IMR-90 (cell line): Measurements from ENCODE around the gene PTGES. TPM values are rescaled to one million over a fixed set of nuclear protein-coding genes. Genes with fewer than 3 reads are reported as not detected.

Source experiments
- ATAC-seq: fragments of 200-7000 bp; cut with Tn5 transposase; 2 replicates; pipeline ENCODE4 v1.9.1; 2020; ENCODE audit warnings: low read depth, mild to moderate bottlenecking, moderate library complexity
- BruUV-seq: library from RNA; stranded (reverse); fragments of 400-500 nt; replicated peaks from 2 replicates; lab custom pipeline; 2021; lab: Mats Ljungman, UMichigan
- CTCF ChIA-PET: fragments of 300-600 bp; formaldehyde crosslinking; extraction: SDS; loops from one replicate; lab custom pipeline; 2021; ENCODE audit warnings: antibody characterized with exemption; lab: Yijun Ruan, JAX
- POLR2A ChIA-PET: fragments of 300-600 bp; sonication (Branson Sonifier 250); formaldehyde crosslinking; loops from one replicate; lab custom pipeline; 2022; ENCODE audit warnings: antibody characterized with exemption; ENCODE audit not compliant: unreplicated experiment; lab: Charles Lee
- DNase-seq: peaks from one replicate; pipeline ENCODE4 v3.0.0; 2013
- H2AFZ ChIP-seq: replicated peaks from 2 replicates; pipeline ENCODE3; 2013; ENCODE audit warnings: low read length, mild to moderate bottlenecking; ENCODE audit not compliant: poor library complexity
- H2AK5ac ChIP-seq: 2 replicates; pipeline ENCODE4 v1.6.1; 2013; ENCODE audit warnings: low read depth, low read length, inconsistent platforms
- H2AK9ac ChIP-seq: replicated peaks from 2 replicates; pipeline ENCODE3; 2013; ENCODE audit warnings: mild to moderate bottlenecking, low read depth, low read length, moderate library complexity; ENCODE audit not compliant: poor library complexity
- H2BK120ac ChIP-seq: 2 replicates; pipeline ENCODE4 v1.6.1; 2013; ENCODE audit warnings: low read depth, low read length, inconsistent platforms
- H2BK15ac ChIP-seq: 3 replicates; pipeline ENCODE4 v1.6.1; 2013; ENCODE audit warnings: low read depth, low read length, inconsistent platforms
- H2BK20ac ChIP-seq: 2 replicates; pipeline ENCODE4 v1.6.1; 2013; ENCODE audit warnings: low read depth, mild to moderate bottlenecking, inconsistent platforms, low read length, moderate library complexity
- H2BK5ac ChIP-seq: 2 replicates; pipeline ENCODE4 v1.6.1; 2013; ENCODE audit warnings: mild to moderate bottlenecking, low read depth, low read length, inconsistent platforms; ENCODE audit not compliant: poor library complexity, severe bottlenecking
- H3K14ac ChIP-seq: replicated peaks from 2 replicates; pipeline ENCODE4 v1.6.1; 2013; ENCODE audit warnings: low read depth, low read length, inconsistent platforms
- H3K18ac ChIP-seq: 2 replicates; pipeline ENCODE4 v1.6.1; 2013; ENCODE audit warnings: low read depth, low read length, control low read depth
- H3K23ac ChIP-seq: 2 replicates; pipeline ENCODE4 v1.6.1; 2013; ENCODE audit warnings: low read depth, low read length, inconsistent platforms
- H3K27ac ChIP-seq: 2 replicates; pipeline ENCODE4 v1.5.1; 2013; ENCODE audit warnings: mild to moderate bottlenecking, control low read depth, low read length; ENCODE audit not compliant: insufficient read depth
- H3K27me3 ChIP-seq: 2 replicates; pipeline ENCODE4 v1.6.1; 2013; ENCODE audit warnings: low read length; ENCODE audit not compliant: control insufficient read depth, insufficient read depth
- H3K36me3 ChIP-seq: 2 replicates; pipeline ENCODE4 v1.6.1; 2013; ENCODE audit warnings: low read length, mixed read lengths; ENCODE audit not compliant: control insufficient read depth, insufficient read depth
- H3K4ac ChIP-seq: 2 replicates; pipeline ENCODE4 v1.6.1; 2013; ENCODE audit warnings: low read depth, low read length, inconsistent platforms
- H3K4me1 ChIP-seq: 2 replicates; pipeline ENCODE4 v1.6.1; 2013; ENCODE audit warnings: low read length, mixed read lengths; ENCODE audit not compliant: control insufficient read depth, insufficient read depth
- H3K4me2 ChIP-seq: 2 replicates; pipeline ENCODE4 v1.6.1; 2013; ENCODE audit warnings: low read depth, mild to moderate bottlenecking, control low read depth, low read length, moderate library complexity
- H3K4me3 ChIP-seq: 2 replicates; pipeline ENCODE4 v1.5.1; 2013; ENCODE audit warnings: low read depth, mild to moderate bottlenecking, control low read depth, low read length, moderate library complexity; ENCODE audit not compliant: insufficient read depth
- H3K56ac ChIP-seq: 2 replicates; pipeline ENCODE4 v1.6.1; 2013; ENCODE audit warnings: low read length, inconsistent platforms; ENCODE audit not compliant: insufficient read depth; ENCODE audit errors: extremely low read depth
- H3K79me1 ChIP-seq, 2 experiments: 2 replicates each; pipeline ENCODE4 v1.6.1; 2013; ENCODE audit warnings: low read length in 2 of 2, inconsistent platforms in 1 of 2, low read depth in 1 of 2
- H3K9ac ChIP-seq: 2 replicates; pipeline ENCODE4 v1.6.1; 2013; ENCODE audit warnings: low read depth, low read length, control low read depth
- H3K9me1 ChIP-seq: 2 replicates; pipeline ENCODE4 v1.6.1; 2013; ENCODE audit warnings: low read length, inconsistent platforms; ENCODE audit not compliant: insufficient read depth
- H3K9me3 ChIP-seq: 2 replicates; pipeline ENCODE4 v1.6.1; 2013; ENCODE audit warnings: low read length; ENCODE audit not compliant: control insufficient read depth, insufficient read depth
- H4K20me1 ChIP-seq: 2 replicates; pipeline ENCODE4 v1.6.1; 2013; ENCODE audit warnings: low read length, inconsistent platforms; ENCODE audit not compliant: insufficient read depth
- H4K5ac ChIP-seq: 2 replicates; pipeline ENCODE4 v1.6.1; 2013; ENCODE audit warnings: mild to moderate bottlenecking, low read depth, low read length, control low read depth
- H4K8ac ChIP-seq, 2 experiments: 2 replicates each; pipeline ENCODE4 v1.6.1; 2013; ENCODE audit warnings: low read depth in 2 of 2, low read length in 2 of 2, control low read depth in 1 of 2, inconsistent platforms in 1 of 2
- H4K91ac ChIP-seq: 2 replicates; pipeline ENCODE4 v1.6.1; 2013; ENCODE audit warnings: low read depth, low read length, inconsistent platforms; ENCODE audit not compliant: insufficient read depth
- BHLHE40 ChIP-seq: fragments of 150-350 bp; IDR thresholded peaks from 2 replicates; pipeline ENCODE4 v1.6.1; 2016; ENCODE audit warnings: mild to moderate bottlenecking, low read depth, low read length
- CEBPB ChIP-seq: IDR thresholded peaks from 2 replicates; pipeline ENCODE4 v1.6.1; 2012; ENCODE audit warnings: low read depth, low read length, improper control_type of control experiment
- CHD1 ChIP-seq: IDR thresholded peaks from 2 replicates; pipeline ENCODE4 v1.6.1; 2012; ENCODE audit warnings: low read depth, low read length, improper control_type of control experiment
- MAFK ChIP-seq: IDR thresholded peaks from 2 replicates; pipeline ENCODE4 v1.6.1; 2012; ENCODE audit warnings: low read depth, low read length, improper control_type of control experiment
- MXI1 ChIP-seq: IDR thresholded peaks from 2 replicates; pipeline ENCODE4 v1.6.1; 2012; ENCODE audit warnings: low read depth, mild to moderate bottlenecking, low read length, moderate library complexity, borderline replicate concordance
- NFE2L2 ChIP-seq: fragments of 150-350 bp; IDR thresholded peaks from 2 replicates; pipeline ENCODE4 v1.6.1; 2016; ENCODE audit warnings: low read depth, mild to moderate bottlenecking, low read length
- RAD21 ChIP-seq: IDR thresholded peaks from 2 replicates; pipeline ENCODE4 v1.6.1; 2012; ENCODE audit warnings: low read length, improper control_type of control experiment
- RCOR1 ChIP-seq: IDR thresholded peaks from 2 replicates; pipeline ENCODE4 v1.6.1; 2012; ENCODE audit warnings: mild to moderate bottlenecking, low read length, improper control_type of control experiment; ENCODE audit not compliant: insufficient replicate concordance
- SMC3 ChIP-seq: fragments of 150-350 bp; IDR thresholded peaks from 2 replicates; pipeline ENCODE4 v1.6.1; 2016; ENCODE audit warnings: low read depth, mild to moderate bottlenecking, antibody characterized with exemption, low read length, moderate library complexity
- WGBS, 2 experiments: methylation state at CpG; one replicate each; pipeline versions ENCODE4 v1.1.5 to v1.1.7; 2013; ENCODE audit warnings: missing lambda C conversion rate in 2 of 2; ENCODE audit not compliant: insufficient read length in 1 of 2; ENCODE audit errors: extremely low coverage in 2 of 2; 5-methylcytosine and 5-hydroxymethylcytosine counted together
- dilution Hi-C: fragments of 300-500 bp; cut with HindIII; formaldehyde crosslinking; loops from one replicate; pipeline ENCODE4 v1.14.3; 2018; ENCODE audit warnings: low sequenced_read_pairs; ENCODE audit not compliant: unreplicated experiment
- in situ Hi-C: fragments of 300-500 bp; cut with MboI; formaldehyde crosslinking; loops from 3 replicates; pipeline ENCODE4 v1.14.3; 2019; ENCODE audit warnings: low sequenced_read_pairs, inconsistent platforms, mixed read lengths
- intact Hi-C: fragments of 100-400 bp; cut with micrococcal nuclease; formaldehyde crosslinking; loops from 2 replicates; pipeline ENCODE4 v1.10.0; 2022
- polyA plus RNA-seq, 3 experiments: library from polyadenylated mRNA; depleted of rRNA; stranded (reverse); fragments of >200 nt; gene quantifications; 2 replicates each; pipeline ENCODE4 v1.2.3, GENCODE V29; 2012; ENCODE audit warnings: low replicate concordance in 1 of 3
- total RNA-seq: library from RNA; depleted of rRNA; stranded (reverse); fragments of >200 nt; gene quantifications from 2 replicates; pipeline ENCODE4 v1.2.3, GENCODE V29; 2012
- TF ChIP-seq, protein P1 (sequence below): fragments of 150-350 bp; IDR thresholded peaks from 2 replicates; pipeline ENCODE4 v1.6.1; 2017; ENCODE audit warnings: mild to moderate bottlenecking, antibody characterized with exemption, low read length, low read depth
- TF ChIP-seq, protein P2 (sequence below): fragments of 150-350 bp; IDR thresholded peaks from 2 replicates; pipeline ENCODE4 v1.6.1; 2016; ENCODE audit warnings: low read depth, mild to moderate bottlenecking, low read length, moderate library complexity, borderline replicate concordance

Gene PTGES
- total and polyA plus RNA-seq, 2 of the 4 experiments (the other 2 are of a cell fraction): 3.2 to 6.3 TPM

DNA sequence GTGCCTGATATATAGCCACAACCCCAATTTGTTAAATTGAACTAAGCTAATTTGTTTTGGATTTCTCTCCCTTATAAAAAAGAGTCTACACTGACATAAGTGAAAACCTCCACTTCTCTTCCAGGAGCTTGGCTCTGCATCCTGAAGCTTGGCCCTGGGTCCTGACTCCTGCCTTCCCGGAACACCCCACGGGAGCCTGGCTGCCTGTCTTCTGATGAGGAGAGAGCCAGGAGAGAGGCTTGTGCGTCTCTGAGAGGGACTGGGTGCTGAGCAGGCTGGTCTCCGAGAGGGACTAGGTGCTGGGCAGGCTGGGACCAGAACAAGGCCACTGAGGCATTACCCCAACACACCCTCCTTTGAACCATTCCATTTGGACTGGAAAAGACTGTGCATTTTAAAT is 6.5 kb upstream of the PTGES start:
- Histone ChIP-seq H2AK9ac (no peak overlapping the region), H3K23ac (no peak overlapping the region), H3K79me1 (no peaks in the 10 kb centered on the region), H4K20me1 (no peaks in the 10 kb centered on the region; the same call in 1 of the 2 replicates), H3K14ac (peak overlapping the region; percentile 25; the same call in 1 of the 2 replicates), H2BK120ac (peak overlapping the region; percentile 32), H4K8ac (no peak overlapping the region), H3K27me3 (0 out of 2 replicates have a peak, but pooled peaks cover 3% of the 10 kb centered on the region), H3K4me3 (no peak overlapping the region), H3K9ac (no peak overlapping the region), H2AFZ (no peak overlapping the region), H3K27ac (no peak overlapping the region), H2BK20ac (no peak overlapping the region), H3K56ac (no peak overlapping the region), H3K36me3 (no peaks in the 10 kb centered on the region), H4K5ac (no peak overlapping the region; the same call in 1 of the 2 replicates), H2BK5ac (no peak overlapping the region), H3K9me3 (no peaks in the 10 kb centered on the region), H3K4me1 (peaks cover 18% of the 10 kb centered on the region), H3K18ac (0 out of 2 replicates have a peak overlapping the region, but pooled peaks have one; percentile 4), H3K4me2 (no peak overlapping the region), H3K9me1 (peaks cover 15% of the 10 kb centered on the region), H4K91ac (peak overlapping the region; percentile 21; the same call in 1 of the 2 replicates), H2AK5ac (peak overlapping the region; percentile 5; the same call in 1 of the 2 replicates), H3K4ac (no peak overlapping the region; the same call in 1 of the 2 replicates), H2BK15ac (no peak overlapping the region)
- no CpG with 5 or more reads among the region's 4 CpGs for WGBS, 2 experiments
- ATAC-seq (no peak), DNase-seq (no peak)
- POLR2A ChIA-PET: no interaction called here
- dilution Hi-C loops (no loop called here), intact Hi-C loops (no loop called here), in situ Hi-C loops (no loop called here)
- TF ChIP-seq RCOR1 (no peak), BHLHE40 (no peak), SMC3 (no peak), MXI1 (no peak), NFE2L2 (no peak), CEBPB (no peak), MAFK (no peak), CHD1 (no peak), RAD21 (no peak)
- TF ChIP-seq, protein P1, sequence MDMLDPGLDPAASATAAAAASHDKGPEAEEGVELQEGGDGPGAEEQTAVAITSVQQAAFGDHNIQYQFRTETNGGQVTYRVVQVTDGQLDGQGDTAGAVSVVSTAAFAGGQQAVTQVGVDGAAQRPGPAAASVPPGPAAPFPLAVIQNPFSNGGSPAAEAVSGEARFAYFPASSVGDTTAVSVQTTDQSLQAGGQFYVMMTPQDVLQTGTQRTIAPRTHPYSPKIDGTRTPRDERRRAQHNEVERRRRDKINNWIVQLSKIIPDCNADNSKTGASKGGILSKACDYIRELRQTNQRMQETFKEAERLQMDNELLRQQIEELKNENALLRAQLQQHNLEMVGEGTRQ: no peak
- TF ChIP-seq, protein P2, sequence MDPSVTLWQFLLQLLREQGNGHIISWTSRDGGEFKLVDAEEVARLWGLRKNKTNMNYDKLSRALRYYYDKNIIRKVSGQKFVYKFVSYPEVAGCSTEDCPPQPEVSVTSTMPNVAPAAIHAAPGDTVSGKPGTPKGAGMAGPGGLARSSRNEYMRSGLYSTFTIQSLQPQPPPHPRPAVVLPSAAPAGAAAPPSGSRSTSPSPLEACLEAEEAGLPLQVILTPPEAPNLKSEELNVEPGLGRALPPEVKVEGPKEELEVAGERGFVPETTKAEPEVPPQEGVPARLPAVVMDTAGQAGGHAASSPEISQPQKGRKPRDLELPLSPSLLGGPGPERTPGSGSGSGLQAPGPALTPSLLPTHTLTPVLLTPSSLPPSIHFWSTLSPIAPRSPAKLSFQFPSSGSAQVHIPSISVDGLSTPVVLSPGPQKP: no peak
- BruUV-seq: no TSS peak
- CTCF ChIA-PET: interaction anchor here (0.6 kb wide), 1 partner anchor 199 kb away, joined by 8 read pairs; no protein-coding TSS in a partner anchor
